Measurements from ENCODE around the gene CPOX.
"Not testable (repeated sequence)": the region's sequence is repeated elsewhere in the genome, so short reads cannot be mapped to it uniquely, and the experiment has no call there.

The CPOX gene

GRCh38 chr3:98593046-98593936, at the start of gene CPOX:
Gene CPOX (minus strand): TSS chr3:98593611. CDS start chr3:98593504, 107 bp downstream.
- peak; percentile 67 to 80 for DNase-seq (ENCODE audit: low read depth in 2 of 2)

GRCh38 chr3:98642769-98643168, 49.4 kb upstream of the CPOX start:
- not testable (repeated sequence) for DNase-seq (ENCODE audit: low read depth in 2 of 2)

GRCh38 chr3:98641756-98642155, 48.3 kb upstream of the CPOX start:
- not testable (repeated sequence) for DNase-seq (ENCODE audit: low read depth in 2 of 2)

- not testable (repeated sequence) for DNase-seq (ENCODE audit: low read depth in 2 of 2)
Observed at GRCh38 chr3:98638515-98638914, 45.1 kb upstream of the CPOX start.

- no peak for DNase-seq (ENCODE audit: low read depth in 2 of 2)
Observed at GRCh38 chr3:98630416-98630815, 37.0 kb upstream of the CPOX start.

- DNase-seq (ENCODE audit: low read depth in 2 of 2) = no peak
Observed at GRCh38 chr3:98628317-98628716, 34.9 kb upstream of the CPOX start.

GRCh38 chr3:98626151-98626550, 32.7 kb upstream of the CPOX start:
- no peak for DNase-seq (ENCODE audit: low read depth in 2 of 2)

GRCh38 chr3:98623572-98624280, 30.3 kb upstream of the CPOX start:
- DNase-seq (ENCODE audit: low read depth in 2 of 2) = no peak

GRCh38 chr3:98617841-98618240, 24.4 kb upstream of the CPOX start:
- DNase-seq (ENCODE audit: low read depth in 2 of 2) = no peak

GRCh38 chr3:98613616-98614015, 20.2 kb upstream of the CPOX start:
- DNase-seq (ENCODE audit: low read depth in 2 of 2) = no peak

- no peak for DNase-seq (ENCODE audit: low read depth in 2 of 2)
Observed at GRCh38 chr3:98612996-98613517, 19.6 kb upstream of the CPOX start.

- DNase-seq (ENCODE audit: low read depth in 2 of 2) = no peak
Observed at GRCh38 chr3:98612587-98612986, 19.2 kb upstream of the CPOX start.

- no peak for DNase-seq (ENCODE audit: low read depth in 2 of 2)
Observed at GRCh38 chr3:98608029-98608428, 14.6 kb upstream of the CPOX start.

- DNase-seq (ENCODE audit: low read depth in 2 of 2) = no peak
Observed at GRCh38 chr3:98603580-98603979, 10.2 kb upstream of the CPOX start.

GRCh38 chr3:98602078-98602678, 8.8 kb upstream of the CPOX start:
- DNase-seq (ENCODE audit: low read depth in 2 of 2) = no peak

GRCh38 chr3:98601180-98601579, 7.8 kb upstream of the CPOX start:
- no peak for DNase-seq (ENCODE audit: low read depth in 2 of 2)

- DNase-seq (ENCODE audit: low read depth in 2 of 2) = no peak
Observed at GRCh38 chr3:98600412-98601095, 7.1 kb upstream of the CPOX start.

GRCh38 chr3:98599647-98600411, 6.4 kb upstream of the CPOX start:
- DNase-seq (ENCODE audit: low read depth in 2 of 2) = no peak

- DNase-seq (ENCODE audit: low read depth in 2 of 2) = no peak
Observed at GRCh38 chr3:98598492-98598891, 5.1 kb upstream of the CPOX start.

- DNase-seq (ENCODE audit: low read depth in 2 of 2) = no peak
Observed at GRCh38 chr3:98596541-98597500, 3.4 kb upstream of the CPOX start.
